HG03060 (cell line): ENCODE results near the gene CTAGE4.
"Not testable (repeated sequence)": the region's sequence is repeated elsewhere in the genome, so short reads cannot be mapped to it uniquely, and the experiment has no call there.

Experiments used
- ATAC-seq: cut with Tn5 transposase; IDR thresholded peaks from one replicate; pipeline ENCODE4 v1.9.1; 2021; ENCODE audit warnings: low read depth, moderate number of reproducible peaks; ENCODE audit not compliant: unreplicated experiment

The CTAGE4 gene, protein sequence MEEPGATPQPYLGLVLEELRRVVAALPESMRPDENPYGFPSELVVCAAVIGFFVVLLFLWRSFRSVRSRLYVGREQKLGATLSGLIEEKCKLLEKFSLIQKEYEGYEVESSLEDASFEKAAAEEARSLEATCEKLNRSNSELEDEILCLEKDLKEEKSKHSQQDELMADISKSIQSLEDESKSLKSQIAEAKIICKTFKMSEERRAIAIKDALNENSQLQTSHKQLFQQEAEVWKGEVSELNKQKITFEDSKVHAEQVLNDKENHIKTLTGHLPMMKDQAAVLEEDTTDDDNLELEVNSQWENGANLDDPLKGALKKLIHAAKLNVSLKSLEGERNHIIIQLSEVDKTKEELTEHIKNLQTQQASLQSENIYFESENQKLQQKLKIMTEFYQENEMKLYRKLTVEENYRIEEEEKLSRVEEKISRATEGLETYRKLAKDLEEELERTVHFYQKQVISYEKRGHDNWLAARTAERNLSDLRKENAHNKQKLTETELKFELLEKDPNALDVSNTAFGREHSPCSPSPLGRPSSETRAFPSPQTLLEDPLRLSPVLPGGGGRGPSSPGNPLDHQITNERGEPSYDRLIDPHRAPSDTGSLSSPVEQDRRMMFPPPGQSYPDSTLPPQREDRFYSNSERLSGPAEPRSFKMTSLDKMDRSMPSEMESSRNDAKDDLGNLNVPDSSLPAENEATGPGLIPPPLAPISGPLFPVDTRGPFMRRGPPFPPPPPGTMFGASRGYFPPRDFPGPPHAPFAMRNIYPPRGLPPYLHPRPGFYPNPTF

DNA sequence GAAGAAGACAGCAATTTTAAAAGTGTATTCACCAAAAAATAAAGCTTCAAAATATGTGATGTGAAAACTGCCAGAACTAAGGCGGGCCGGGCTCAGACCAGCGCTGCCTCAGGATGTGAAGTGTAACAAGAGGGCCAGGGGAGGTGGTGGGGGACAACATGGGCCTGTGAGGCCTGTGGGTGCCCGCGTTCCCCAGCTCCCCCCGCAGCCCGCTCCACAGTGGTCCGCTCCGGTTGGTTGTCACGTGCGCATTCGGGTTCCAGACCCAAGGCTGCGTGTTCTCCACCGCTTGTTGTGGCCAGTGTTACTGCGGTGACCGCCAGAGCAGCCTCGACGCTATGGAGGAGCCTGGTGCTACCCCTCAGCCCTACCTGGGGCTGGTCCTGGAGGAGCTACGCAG is at the start of gene CTAGE4:
Gene CTAGE4 (plus strand): TSS at position 301 of the 400 bp plus-strand sequence. CDS start 38 bp downstream, at position 339.
- ATAC-seq: not testable (repeated sequence)

DNA sequence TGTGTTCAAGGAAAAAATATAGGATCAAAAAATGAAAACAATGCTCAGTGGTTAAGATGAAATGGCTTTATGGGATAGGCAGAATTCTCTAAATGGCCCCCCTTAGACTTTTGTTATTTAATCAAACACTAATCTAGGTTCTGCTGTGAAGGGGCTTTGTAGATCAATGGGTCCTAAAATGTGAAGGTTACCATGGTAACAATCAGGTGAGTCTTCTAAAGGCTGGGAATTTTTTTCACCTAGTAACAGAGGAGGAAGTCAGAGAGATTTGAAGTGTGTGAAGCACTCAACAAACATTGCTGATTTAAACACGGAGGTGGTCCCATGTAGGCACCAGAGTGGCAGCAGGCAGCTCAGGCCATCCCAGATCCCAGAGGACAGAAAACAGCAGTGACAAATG is 49.1 kb upstream of the CTAGE4 start:
- no peak for ATAC-seq

DNA sequence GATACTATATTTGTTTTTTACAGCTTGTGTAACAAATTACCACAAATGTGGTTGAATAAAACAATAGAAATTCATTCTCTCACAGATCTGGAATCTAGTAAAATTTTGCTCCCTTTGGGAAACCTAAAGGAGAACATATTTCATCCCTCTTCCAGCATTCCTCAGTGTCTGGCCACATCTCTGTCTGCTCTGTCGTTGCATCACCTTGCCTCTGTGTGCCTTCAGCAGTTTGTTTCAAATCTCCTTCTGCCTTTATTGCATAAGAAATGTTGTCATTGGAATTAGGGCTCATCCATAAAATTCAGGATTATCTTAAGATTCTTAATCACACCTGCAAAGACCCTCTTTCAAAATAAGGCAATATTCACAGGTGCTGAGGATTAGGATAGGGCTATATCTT is 45.8 kb upstream of the CTAGE4 start:
- no peak for ATAC-seq

DNA sequence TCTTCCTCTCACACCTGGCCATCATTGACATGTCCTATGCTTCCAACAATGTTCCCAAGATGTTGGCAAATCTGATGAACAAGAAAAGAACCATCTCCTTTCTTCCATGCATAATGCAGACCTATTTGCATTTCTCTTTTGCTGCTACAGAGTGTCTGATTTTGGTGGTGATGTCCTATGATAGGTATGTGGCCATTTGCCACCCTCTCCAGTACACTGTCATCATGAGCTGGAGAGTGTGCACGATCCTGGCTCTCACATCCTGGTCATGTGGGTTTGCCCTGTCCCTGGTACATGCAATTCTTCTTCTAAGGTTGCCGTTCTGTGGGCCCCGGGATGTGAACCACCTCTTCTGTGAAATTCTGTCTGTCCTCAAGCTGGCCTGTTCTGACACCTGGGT is 41.1 kb upstream of the CTAGE4 start:
- no peak for ATAC-seq

DNA sequence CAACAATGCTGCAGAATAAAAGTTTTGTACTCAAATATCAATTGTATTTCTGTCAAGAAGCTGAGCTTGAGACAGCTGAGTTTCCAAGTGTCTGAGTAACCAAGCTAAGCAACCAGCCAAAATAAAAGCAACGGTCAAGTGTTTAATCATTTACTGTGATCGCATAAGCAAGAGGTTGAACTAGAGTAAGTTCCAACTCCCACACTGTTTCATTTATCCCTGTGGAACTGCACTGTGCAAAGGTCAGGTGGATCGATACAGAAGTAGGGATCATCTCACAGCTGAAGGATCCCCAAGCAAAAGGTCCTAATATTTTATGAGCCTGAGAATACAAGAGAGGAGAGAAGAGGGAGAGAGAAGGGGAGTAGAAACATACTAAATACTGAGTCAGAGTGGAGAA is 38.8 kb upstream of the CTAGE4 start:
- ATAC-seq: no peak

DNA sequence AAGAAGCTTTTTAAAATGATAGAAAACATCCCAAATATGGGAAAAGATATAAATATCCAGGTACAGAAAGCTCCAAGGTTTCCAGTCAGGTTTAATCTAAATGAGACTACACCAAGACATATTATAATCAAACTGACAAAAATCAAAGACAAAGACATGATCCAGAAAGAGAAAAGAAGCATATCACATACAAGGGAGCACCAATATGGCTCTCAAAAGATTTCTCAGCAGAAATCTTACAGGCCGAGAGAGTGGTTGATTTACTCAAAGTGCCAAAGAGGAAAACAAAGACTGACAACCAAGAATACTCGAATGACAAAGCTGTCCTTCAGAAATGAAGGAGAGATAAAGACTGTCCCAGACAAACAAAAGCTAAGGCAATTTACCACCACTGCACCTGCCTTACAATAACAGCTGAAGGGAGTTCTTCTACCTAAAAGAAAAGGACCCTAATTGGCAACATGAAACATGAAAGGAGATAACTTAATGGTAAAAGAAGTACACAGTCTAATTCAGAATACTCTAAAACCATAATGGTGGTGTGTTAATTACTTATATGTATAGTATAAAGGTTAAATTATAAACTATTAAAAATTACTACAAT is 34.9 kb upstream of the CTAGE4 start:
- ATAC-seq: no peak

DNA sequence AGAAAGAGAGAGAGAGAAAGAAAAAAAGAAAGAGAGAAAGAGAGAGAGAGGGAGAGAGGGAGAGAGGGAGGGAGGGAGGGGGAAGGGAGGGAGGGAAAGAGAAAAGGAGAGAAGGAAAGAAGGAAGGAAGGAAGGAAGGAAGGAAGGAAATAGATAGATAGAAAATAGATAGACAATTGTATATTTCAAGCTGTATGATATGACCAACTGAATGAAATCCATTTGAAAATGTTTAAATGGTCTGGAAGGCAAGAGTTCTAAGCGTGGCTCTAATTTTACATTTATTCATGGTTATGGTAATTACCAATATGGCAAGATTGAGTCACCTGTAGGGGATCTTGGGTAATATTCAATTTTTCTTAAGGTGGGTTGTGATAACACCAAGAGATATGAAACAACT is 24.4 kb upstream of the CTAGE4 start:
- ATAC-seq: no peak

DNA sequence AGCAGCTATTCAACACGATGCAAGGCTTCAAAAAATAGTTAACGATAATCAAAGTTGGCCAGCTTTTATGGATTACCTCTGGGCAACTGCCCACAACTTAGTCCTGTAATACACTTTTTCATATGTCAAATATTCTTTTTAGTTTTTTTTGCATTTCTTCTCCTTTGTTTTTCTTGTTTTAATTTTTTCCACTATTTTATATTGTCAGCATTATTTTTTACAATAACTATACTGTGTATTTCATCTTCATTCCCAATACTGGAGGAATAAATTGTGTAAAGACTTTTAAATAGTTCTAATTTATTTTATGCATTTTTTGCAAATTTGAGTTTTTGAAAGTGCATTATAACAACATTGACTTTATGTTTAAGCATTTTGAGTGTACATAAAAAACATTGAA is 18.5 kb upstream of the CTAGE4 start:
- no peak for ATAC-seq

DNA sequence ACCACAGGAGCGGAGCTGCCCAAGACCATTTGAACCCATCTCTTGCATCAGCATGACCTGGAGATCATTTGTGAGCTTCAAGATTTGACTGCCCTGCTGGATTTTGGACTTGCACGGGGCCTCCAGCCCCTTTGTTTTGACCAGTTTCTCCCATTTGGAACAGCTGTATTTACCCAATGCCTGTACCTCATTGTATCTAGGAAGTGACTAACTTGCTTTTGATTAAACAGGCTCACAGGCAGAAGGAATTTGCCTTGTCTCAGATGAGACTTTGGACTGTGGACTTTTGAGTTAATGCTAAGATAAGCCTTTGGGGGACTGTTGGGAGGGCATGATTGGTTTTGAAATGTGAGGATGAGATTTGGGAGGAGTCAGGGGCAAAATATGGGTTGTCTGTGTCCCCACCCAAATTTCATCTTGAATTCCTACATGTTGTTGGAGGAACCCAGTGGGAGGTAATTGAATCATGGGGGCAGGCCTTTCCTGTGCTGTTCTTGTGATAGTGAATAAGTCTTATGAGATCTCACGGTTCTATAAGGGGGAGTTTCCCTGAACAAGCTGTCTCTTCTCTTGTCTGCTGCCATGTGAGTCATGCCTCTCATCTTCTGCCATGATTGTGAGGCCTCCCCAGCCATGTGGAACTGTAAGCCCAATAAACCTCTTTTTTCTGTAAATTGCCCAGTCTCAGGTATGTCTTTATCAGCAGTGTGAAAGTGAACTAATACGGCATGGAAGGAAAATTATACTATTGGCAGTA is 11.5 kb upstream of the CTAGE4 start:
- ATAC-seq: not testable (repeated sequence)

DNA sequence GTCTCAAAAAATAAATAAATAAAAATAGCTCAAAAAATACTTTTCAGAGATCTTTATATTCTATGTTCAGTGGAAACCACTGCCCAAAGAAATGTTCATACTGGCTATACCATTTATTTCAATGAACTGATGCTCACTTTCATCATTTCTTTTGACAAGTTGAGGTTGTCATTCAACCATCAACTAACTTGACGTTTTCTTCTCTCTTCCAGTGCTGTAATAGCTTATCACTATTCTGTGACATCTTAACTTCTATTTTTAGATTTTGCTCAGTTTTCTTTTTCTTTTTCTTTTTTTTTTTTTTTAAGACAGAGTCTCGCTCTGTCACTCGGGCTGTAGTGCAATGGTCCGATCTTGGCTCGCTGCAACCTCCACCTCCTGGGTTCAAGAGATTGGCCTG is 8.7 kb upstream of the CTAGE4 start:
- ATAC-seq: no peak

DNA sequence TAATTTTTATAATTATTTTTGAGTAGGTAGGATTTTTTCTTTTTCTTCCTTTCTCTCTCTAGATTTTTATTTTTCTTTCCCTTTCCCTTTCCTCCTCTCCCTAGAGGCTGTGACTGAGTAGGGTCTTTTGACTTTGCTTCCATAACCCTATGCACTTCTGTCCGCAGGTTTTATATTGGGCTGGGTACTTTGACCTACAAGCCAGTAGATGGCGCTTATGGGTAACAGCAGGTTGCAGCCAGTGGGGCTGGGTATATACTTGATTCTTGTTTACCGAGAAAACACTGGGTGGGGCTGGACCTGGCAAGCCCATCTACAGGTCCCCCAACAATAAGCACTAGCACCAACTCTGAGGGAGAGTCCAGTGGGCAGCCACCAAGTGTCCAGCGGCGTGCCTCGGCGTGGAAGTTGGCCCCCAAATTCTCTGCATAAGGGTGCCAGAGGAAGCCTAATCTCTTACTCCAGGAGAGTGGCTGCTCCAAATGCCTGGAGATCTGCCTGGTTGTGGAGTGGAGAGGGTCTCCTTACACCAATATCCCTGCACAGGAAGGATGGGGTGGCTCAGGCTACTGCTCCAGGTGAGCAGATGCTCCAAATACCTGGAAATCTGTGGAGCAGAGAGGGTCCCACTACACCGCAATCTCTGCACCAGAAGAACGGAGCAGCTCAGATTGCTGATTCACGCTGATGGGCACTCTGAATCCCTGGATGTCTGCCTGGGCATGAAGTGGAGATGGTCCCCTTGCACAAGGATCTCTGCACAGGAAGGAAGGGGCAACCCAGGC is 4.7 kb upstream of the CTAGE4 start:
- ATAC-seq: peak; percentile 97

DNA sequence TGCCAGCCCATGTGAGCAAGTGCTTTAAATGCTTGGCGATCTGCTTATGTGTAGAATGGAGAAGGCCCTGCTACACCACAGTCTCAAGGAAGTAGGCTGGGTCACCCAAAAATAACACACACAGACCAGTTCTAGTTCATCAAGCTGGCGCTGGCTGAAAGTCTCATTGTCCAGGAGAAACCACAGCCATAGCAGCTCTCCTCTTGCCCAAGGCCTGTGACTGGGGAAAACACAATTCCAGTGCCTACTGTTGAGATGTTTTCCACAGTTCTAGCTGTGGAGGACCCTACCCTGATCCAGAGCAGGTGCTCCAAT is 4.1 kb upstream of the CTAGE4 start:
- not testable (repeated sequence) for ATAC-seq

DNA sequence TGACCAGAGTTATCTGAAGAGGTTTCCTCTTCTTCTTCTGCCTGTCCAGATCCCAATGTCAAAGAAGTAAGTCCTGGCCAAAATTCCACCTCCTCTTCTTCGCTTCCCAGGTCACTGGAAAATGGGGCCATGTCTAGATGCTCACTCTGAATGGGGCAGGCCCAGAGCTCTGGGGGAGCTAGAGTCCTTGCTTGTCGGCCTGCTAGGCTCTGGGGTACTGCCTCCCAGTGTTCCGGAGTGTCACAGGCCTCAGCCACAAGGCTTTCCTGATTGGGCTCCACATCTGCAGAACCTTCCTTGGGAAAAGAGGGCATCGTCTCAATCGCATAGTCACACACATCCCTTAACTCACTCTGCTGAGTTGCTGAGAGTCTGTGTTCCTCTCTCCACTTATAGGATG is 4.6 kb downstream of the CTAGE4 start:
- not testable (repeated sequence) for ATAC-seq

DNA sequence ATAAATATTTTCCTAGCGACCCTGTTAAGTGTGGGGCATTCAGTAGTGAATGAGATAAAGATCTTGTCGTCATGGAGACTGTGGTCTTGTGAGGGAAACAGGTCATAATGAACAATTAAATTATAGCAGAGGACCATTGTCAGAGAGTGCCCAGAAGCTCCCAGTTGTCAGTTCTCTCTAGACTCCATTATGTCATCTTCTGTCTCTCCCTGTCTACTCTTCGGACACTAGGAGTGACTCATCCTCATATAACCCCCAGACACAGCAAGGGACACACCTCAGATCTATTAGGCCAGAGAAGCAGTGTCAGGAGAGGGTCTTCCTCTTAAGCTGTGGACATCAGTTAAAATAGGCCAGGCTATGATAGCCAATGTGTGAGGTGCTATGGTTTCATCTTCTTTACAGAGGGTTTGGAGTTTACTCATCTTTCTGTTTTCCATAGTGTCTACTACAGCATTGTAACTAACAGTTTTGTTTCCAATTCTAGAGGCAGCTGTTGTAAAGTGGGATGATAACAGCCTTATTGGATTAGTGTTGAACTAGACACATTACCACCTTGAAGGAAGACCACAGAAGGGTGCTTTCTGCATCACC is 5.4 kb downstream of the CTAGE4 start:
- not testable (repeated sequence) for ATAC-seq

DNA sequence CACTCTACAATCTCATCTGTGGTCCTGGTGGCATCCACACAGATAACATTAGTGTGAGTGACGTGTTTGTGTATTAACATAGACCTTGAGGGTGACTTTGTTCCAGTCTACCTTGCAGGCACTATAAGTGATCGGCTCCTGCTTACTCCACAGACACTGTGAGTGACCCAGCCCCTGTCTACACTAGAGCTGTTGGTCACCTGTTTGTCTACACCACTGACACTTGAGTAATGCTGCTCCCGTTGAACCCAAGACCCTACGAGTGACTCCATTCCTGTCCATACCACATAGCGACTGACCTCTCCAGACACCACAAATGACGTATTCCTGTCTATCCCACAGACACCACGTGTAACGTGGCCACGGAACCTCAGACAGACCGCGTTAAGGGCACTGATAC is 10.5 kb downstream of the CTAGE4 start:
- not testable (repeated sequence) for ATAC-seq

DNA sequence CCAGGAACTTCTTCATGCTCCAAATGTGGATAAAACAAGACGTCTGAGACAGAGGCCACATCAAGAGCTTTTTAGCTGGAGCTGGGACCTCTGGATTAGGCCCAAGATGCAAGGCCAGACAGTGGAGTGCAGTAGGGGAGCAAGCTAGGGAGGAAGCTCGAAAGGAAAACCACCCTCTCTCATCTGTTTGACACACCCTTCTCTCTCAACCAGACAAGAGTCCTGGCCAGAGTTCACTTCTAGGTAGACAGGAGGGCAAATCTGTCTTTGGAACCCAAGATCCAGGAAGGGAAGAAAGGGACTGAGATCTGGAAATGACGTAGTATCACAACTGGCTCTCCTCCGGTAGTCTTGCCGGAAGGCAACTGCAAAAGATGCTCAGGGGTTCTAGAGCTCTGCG is 11.2 kb downstream of the CTAGE4 start:
- not testable (repeated sequence) for ATAC-seq

DNA sequence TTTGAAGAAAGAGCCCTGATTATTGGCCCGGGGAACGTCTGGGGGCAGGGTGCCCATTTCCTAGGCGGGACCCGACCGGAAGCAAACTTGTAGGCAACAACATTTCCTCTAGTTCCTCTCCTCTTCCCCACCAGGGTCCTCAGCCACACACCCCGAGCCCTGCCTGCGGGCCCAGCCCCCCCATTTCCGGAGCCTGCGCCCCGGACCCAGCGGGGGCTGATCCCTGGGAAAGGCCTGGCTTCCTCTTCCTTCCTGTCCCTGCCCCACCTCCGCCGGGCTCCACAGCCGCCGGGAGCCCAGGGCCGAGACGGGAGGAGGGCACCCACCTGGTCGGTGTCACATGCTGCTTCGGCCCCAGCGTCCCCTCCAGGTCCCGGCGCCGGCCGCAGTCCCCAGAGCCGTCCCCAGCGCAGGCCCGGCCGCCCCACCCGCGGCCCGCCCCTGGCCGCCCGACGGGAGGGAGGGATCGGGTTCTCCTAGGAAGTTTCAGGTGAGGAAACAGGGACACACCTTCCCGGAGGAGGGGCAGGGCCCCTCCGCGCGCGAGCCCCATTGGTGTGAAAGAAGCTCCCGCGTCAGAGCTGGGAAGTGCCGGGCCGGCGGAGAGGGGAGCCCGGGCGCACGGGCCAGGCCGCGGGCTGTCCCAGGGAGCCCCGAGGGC is 12.1 kb downstream of the CTAGE4 start, which contains the start of gene ARHGEF35:
Gene ARHGEF35 (minus strand): TSS at position 622 of the 661 bp plus-strand sequence. CDS start 7,450 bp downstream, outside the sequence.
- ATAC-seq: peak; percentile 31

DNA sequence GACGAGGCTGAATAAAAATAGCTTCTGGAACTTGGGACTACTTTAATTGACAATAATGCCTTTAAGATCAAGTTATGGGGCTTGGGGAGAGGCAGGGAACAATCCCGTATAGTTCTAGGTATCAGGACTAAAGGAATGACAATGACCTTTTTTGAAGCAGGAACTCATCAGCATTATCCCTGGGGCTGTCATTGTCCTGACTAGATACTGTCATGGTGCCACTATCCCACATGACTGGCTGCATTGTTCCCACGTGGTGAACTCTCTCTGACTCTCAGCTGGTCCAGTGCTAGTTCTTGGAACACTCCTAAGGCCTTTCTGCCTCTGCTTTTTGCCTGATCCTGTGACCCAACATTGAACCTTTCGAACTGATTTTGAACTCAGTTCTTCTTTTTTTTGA is 15.7 kb downstream of the CTAGE4 start:
- ATAC-seq: not testable (repeated sequence)

DNA sequence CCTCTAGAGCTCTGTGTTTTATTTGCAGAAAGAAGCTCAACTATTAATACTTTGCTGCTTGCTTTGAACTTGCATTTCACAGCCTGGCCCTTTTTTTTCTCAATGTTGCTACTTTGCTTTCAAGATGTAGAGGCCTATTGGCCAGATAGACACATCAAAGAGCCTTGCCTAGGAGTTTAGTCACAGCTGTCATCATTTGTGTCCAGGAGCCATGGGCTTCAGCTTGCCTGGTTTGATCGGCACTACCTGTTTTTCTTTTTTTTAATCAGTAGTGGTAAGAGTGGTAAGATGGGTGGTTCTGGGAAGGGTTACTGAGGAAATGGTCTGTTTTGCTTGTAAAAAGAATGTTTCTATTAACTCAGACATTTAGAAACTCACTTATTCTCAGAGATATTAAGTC is 18.7 kb downstream of the CTAGE4 start:
- ATAC-seq: peak; percentile 15
